Measurements from ENCODE around the gene AKNA. TPM values are rescaled to one million over a fixed set of nuclear protein-coding genes. Genes with fewer than 3 reads are reported as not detected.
A peak's percentile ranks its signal among the peaks of the same experiment; 100 is the strongest.

The AKNA gene
- total RNA-seq, 1 donor from 2014 or later = 11.4 TPM

DNA sequence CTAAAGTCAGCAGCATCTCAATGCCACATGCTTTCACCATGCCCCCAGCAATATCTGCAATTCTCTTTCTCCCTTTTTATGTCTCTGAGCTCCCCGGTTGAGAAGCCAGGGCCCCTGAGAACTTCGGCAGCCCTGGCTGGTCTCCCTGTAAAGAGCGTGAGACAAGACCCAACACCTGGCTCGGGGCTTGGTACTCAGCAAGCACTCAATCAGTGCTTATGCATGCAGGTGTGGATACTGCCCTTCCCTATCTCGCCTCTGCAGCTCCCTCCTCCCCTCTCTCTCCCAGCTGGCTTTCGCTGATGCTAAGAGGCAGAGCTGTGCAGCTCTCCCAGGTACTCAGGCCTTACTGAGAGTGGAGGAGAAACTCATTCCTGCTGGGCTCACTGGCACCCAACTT lies 41.7 kb upstream of the AKNA start:
- Histone ChIP-seq H3K9ac (no peak overlapping the region), H3F3A (ENCODE audit: low read depth) (no peaks in the 10 kb centered on the region), H3K4me3 (no peak overlapping the region), H3K36me3 (no peaks in the 10 kb centered on the region), H3K9me3 (ENCODE audit: low read depth) (no peaks in the 10 kb centered on the region), H3K4me1 (no peaks in the 10 kb centered on the region), H3K27me3 (no peaks in the 10 kb centered on the region), H3K4me2 (no peak overlapping the region), H2AFZ (replicated peaks) (no peak overlapping the region), H3K79me2 (ENCODE audit: low read depth) (no peaks in the 10 kb centered on the region), H4K20me1 (ENCODE audit: low read depth) (no peaks in the 10 kb centered on the region), H3K27ac (no peak overlapping the region)
- TF ChIP-seq EZH2phosphoT487 (IDR thresholded peaks at IDR 0.05) (no peak), EZH2 (IDR thresholded peaks at IDR 0.05) (no peak)
- TF ChIP-seq, protein P1, sequence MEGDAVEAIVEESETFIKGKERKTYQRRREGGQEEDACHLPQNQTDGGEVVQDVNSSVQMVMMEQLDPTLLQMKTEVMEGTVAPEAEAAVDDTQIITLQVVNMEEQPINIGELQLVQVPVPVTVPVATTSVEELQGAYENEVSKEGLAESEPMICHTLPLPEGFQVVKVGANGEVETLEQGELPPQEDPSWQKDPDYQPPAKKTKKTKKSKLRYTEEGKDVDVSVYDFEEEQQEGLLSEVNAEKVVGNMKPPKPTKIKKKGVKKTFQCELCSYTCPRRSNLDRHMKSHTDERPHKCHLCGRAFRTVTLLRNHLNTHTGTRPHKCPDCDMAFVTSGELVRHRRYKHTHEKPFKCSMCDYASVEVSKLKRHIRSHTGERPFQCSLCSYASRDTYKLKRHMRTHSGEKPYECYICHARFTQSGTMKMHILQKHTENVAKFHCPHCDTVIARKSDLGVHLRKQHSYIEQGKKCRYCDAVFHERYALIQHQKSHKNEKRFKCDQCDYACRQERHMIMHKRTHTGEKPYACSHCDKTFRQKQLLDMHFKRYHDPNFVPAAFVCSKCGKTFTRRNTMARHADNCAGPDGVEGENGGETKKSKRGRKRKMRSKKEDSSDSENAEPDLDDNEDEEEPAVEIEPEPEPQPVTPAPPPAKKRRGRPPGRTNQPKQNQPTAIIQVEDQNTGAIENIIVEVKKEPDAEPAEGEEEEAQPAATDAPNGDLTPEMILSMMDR (IDR thresholded peaks at IDR 0.05) = no peak
- Mint-ChIP-seq H3K27me3 (ENCODE audit: insufficient read depth, low read depth) (peaks cover 10% of the 10 kb centered on the region), H3K36me3 (peaks cover 2% of the 10 kb centered on the region), H3K4me3 (no peak overlapping the region), H3K9me3 (no peaks in the 10 kb centered on the region), H3K27ac (no peak overlapping the region), H3K4me1 (peaks cover 5% of the 10 kb centered on the region)
- no peak for DNase-seq (ENCODE audit: low spot score)

DNA sequence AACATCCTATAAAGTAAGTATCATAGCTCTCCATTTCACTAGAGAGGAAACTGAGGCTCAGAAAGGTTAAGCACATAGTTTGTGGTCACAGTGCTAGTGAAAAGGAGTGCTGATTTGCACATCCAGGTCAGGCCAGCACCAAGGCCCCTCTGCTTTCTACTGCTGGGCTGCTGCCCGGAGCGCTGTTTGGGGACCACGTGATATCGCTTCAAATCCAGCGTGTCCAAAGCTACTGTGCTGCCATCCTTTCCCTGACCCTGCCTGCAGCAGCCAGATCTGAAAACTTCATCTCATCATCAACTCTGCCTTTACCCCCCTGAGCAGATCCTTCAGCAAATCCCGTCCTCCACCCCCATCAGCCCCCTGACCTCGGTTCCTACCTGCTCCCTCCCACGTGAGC lies 40.7 kb upstream of the AKNA start:
- Histone ChIP-seq H3K4me1 (no peaks in the 10 kb centered on the region), H4K20me1 (ENCODE audit: low read depth) (no peaks in the 10 kb centered on the region), H3K9ac (no peak overlapping the region), H3K4me2 (no peak overlapping the region), H2AFZ (replicated peaks) (no peak overlapping the region), H3K9me3 (ENCODE audit: low read depth) (no peaks in the 10 kb centered on the region), H3K4me3 (no peak overlapping the region), H3F3A (ENCODE audit: low read depth) (no peaks in the 10 kb centered on the region), H3K36me3 (no peaks in the 10 kb centered on the region), H3K79me2 (ENCODE audit: low read depth) (no peaks in the 10 kb centered on the region), H3K27ac (no peak overlapping the region), H3K27me3 (no peaks in the 10 kb centered on the region)
- peaks cover 3% of the 10 kb centered on the region for H3K36me3 Mint-ChIP-seq
- H3K4me3 Mint-ChIP-seq = no peak overlapping the region
- no peak for DNase-seq (ENCODE audit: low spot score)
- peaks cover 9% of the 10 kb centered on the region for H3K4me1 Mint-ChIP-seq
- peaks cover 11% of the 10 kb centered on the region for H3K27me3 Mint-ChIP-seq (ENCODE audit: insufficient read depth, low read depth)
- H3K27ac Mint-ChIP-seq = peak overlapping the region; percentile 55
- TF ChIP-seq, protein P1 (IDR thresholded peaks at IDR 0.05) = no peak
- H3K9me3 Mint-ChIP-seq = no peaks in the 10 kb centered on the region

DNA sequence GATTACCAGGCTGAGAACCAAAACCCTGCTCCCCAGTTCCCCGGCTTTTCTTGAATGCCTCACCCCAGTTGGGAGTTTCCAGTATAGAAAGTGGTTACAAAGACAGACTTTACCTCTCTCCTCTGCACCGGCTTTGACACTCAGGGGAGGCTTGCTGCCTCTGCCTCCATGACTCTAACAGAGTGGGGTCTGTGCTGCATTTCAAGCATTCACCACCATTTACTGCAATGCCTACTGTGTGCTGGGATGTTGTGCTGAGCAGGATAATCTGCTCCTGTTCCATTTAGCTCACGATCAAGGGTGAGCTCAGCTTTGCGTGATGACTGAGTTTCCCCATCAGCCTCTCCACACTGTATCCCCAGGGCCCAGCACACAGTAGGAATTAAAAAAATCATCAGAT lies 39.9 kb upstream of the AKNA start:
- no peaks in the 10 kb centered on the region for H3K36me3 ChIP-seq
- H4K20me1 ChIP-seq (ENCODE audit: low read depth) = no peaks in the 10 kb centered on the region
- Mint-ChIP-seq H3K9me3 (no peaks in the 10 kb centered on the region), H3K27ac (no peak overlapping the region), H3K27me3 (ENCODE audit: insufficient read depth, low read depth) (peaks cover 11% of the 10 kb centered on the region), H3K36me3 (peaks cover 3% of the 10 kb centered on the region), H3K4me3 (no peak overlapping the region), H3K4me1 (peaks cover 9% of the 10 kb centered on the region)
- no peaks in the 10 kb centered on the region for H3K9me3 ChIP-seq (ENCODE audit: low read depth)
- no peak overlapping the region for H3K4me3 ChIP-seq
- no peaks in the 10 kb centered on the region for H3F3A ChIP-seq (ENCODE audit: low read depth)
- TF ChIP-seq EZH2phosphoT487 (IDR thresholded peaks at IDR 0.05) = no peak
- TF ChIP-seq EZH2 (IDR thresholded peaks at IDR 0.05) = no peak
- TF ChIP-seq, protein P1 (IDR thresholded peaks at IDR 0.05) = no peak
- no peak overlapping the region for H3K4me2 ChIP-seq
- no peak overlapping the region for H3K27ac ChIP-seq
- no peak for DNase-seq (ENCODE audit: low spot score)
- no peaks in the 10 kb centered on the region for H3K27me3 ChIP-seq
- H3K4me1 ChIP-seq = no peaks in the 10 kb centered on the region
- H2AFZ ChIP-seq (replicated peaks) = no peak overlapping the region
- H3K9ac ChIP-seq = no peak overlapping the region
- no peaks in the 10 kb centered on the region for H3K79me2 ChIP-seq (ENCODE audit: low read depth)
